ENCODE data around the gene OR2Z1. TPM values are rescaled to one million over a fixed set of nuclear protein-coding genes. Genes with fewer than 3 reads are reported as not detected.
"Not testable (repeated sequence)": the region's sequence is repeated elsewhere in the genome, so short reads cannot be mapped to it uniquely, and the experiment has no call there.

The OR2Z1 gene
- total RNA-seq, 2 donors from 2014 or later: not detected

GRCh38 chr19:8703223-8703622 is 18.2 kb upstream of the OR2Z1 start:
- Histone ChIP-seq H3K36me3 (no peaks in the 10 kb centered on the region), H3K27me3 (replicated peaks; ENCODE audit: insufficient read depth) (no peaks in the 10 kb centered on the region), H3K4me1 (ENCODE audit: control insufficient read depth in 1 of 2, low read depth in 2 of 2) (no peaks in the 10 kb centered on the region), H3K27ac (no peak overlapping the region), H3K9me3 (no peaks in the 10 kb centered on the region), H3K4me3 (no peak overlapping the region)
- no peak for ATAC-seq (ENCODE audit: insufficient number of reproducible peaks, low FRiP score, low read depth)
- no peak for DNase-seq (ENCODE audit: low spot score)
- no peak for TF ChIP-seq CTCF (IDR thresholded peaks at IDR 0.05)

GRCh38 chr19:8705304-8705703 is 16.1 kb upstream of the OR2Z1 start:
- ATAC-seq (ENCODE audit: insufficient number of reproducible peaks, low FRiP score, low read depth); H3K9me3 ChIP-seq; H3K36me3 ChIP-seq; H3K27ac ChIP-seq; H3K4me1 ChIP-seq (ENCODE audit: control insufficient read depth in 1 of 2, low read depth in 2 of 2); H3K4me3 ChIP-seq; H3K27me3 ChIP-seq (replicated peaks; ENCODE audit: insufficient read depth); DNase-seq (ENCODE audit: low spot score): not testable (repeated sequence)

- no peak for ATAC-seq (ENCODE audit: insufficient number of reproducible peaks, low FRiP score, low read depth)
- Histone ChIP-seq H3K36me3 (no peaks in the 10 kb centered on the region), H3K27me3 (replicated peaks; ENCODE audit: insufficient read depth) (no peaks in the 10 kb centered on the region), H3K4me3 (no peak overlapping the region), H3K27ac (no peak overlapping the region), H3K4me1 (ENCODE audit: control insufficient read depth in 1 of 2, low read depth in 2 of 2) (no peaks in the 10 kb centered on the region), H3K9me3 (no peaks in the 10 kb centered on the region)
- TF ChIP-seq CTCF (IDR thresholded peaks at IDR 0.05): no peak
- DNase-seq (ENCODE audit: low spot score): no peak
These were observed 15.7 kb upstream of the OR2Z1 start for GRCh38 chr19:8705742-8706141.

- not testable (repeated sequence) for ATAC-seq (ENCODE audit: insufficient number of reproducible peaks, low FRiP score, low read depth); H3K9me3 ChIP-seq; H3K27me3 ChIP-seq (replicated peaks; ENCODE audit: insufficient read depth); DNase-seq (ENCODE audit: low spot score); H3K27ac ChIP-seq; H3K4me1 ChIP-seq (ENCODE audit: control insufficient read depth in 1 of 2, low read depth in 2 of 2); H3K4me3 ChIP-seq; H3K36me3 ChIP-seq
These were observed 11.1 kb upstream of the OR2Z1 start for GRCh38 chr19:8710337-8710736.

- Histone ChIP-seq H3K27me3 (replicated peaks; ENCODE audit: insufficient read depth) (no peaks in the 10 kb centered on the region), H3K36me3 (no peaks in the 10 kb centered on the region), H3K4me1 (ENCODE audit: control insufficient read depth in 1 of 2, low read depth in 2 of 2) (no peaks in the 10 kb centered on the region), H3K4me3 (no peak overlapping the region), H3K9me3 (no peaks in the 10 kb centered on the region), H3K27ac (no peak overlapping the region)
- DNase-seq (ENCODE audit: low spot score) (no peak), ATAC-seq (ENCODE audit: insufficient number of reproducible peaks, low FRiP score, low read depth) (no peak)
- no peak for TF ChIP-seq CTCF (IDR thresholded peaks at IDR 0.05)
These were observed 598 bp downstream of the OR2Z1 start for GRCh38 chr19:8722032-8722431.

- H3K27me3 ChIP-seq (replicated peaks; ENCODE audit: insufficient read depth): no peaks in the 10 kb centered on the region
- H3K9me3 ChIP-seq: no peaks in the 10 kb centered on the region
- no peak overlapping the region for H3K27ac ChIP-seq
- H3K4me1 ChIP-seq (ENCODE audit: control insufficient read depth in 1 of 2, low read depth in 2 of 2): no peaks in the 10 kb centered on the region
- no peak for TF ChIP-seq CTCF (IDR thresholded peaks at IDR 0.05)
- no peaks in the 10 kb centered on the region for H3K36me3 ChIP-seq
- no peak overlapping the region for H3K4me3 ChIP-seq
- no peak for ATAC-seq (ENCODE audit: insufficient number of reproducible peaks, low FRiP score, low read depth)
- no peak for DNase-seq (ENCODE audit: low spot score)
These were observed 2.8 kb downstream of the OR2Z1 start for GRCh38 chr19:8724276-8724675.

Measured in thoracic aorta (tissue), 2 donors.